GM12872 (cell line): ENCODE data around the gene ZNF740.
A peak's percentile ranks its signal among the peaks of the same experiment; 100 is the strongest.

Experiments used
- TF ChIP-seq, protein P1 (sequence below): IDR thresholded peaks from 3 replicates; pipeline ENCODE4 v1.5.1; 2011; ENCODE audit warnings: low read depth, mild to moderate bottlenecking, low read length, moderate library complexity; ENCODE audit not compliant: insufficient read depth

ZNF740 gene

DNA sequence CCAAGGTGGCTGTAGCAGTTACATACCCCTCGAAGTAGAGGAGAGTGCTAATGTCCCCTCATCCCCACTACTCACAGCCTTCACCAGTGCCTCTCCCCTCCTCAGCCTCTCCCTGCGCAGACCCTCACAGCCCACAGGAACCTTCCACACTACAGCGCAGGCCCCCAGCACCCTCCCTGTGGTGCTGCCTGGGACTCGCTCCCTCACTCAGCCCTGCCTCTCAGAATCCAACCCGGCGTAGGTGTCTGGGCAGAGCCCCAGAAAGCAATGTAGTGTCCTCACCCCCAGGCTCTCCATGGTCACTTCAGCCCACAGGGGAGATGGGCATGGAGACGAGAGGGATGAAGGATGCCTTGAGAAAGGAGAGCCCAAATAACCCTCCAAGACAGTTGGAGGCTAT, 10.9 kb upstream of the ZNF740 start:
- TF ChIP-seq, protein P1, sequence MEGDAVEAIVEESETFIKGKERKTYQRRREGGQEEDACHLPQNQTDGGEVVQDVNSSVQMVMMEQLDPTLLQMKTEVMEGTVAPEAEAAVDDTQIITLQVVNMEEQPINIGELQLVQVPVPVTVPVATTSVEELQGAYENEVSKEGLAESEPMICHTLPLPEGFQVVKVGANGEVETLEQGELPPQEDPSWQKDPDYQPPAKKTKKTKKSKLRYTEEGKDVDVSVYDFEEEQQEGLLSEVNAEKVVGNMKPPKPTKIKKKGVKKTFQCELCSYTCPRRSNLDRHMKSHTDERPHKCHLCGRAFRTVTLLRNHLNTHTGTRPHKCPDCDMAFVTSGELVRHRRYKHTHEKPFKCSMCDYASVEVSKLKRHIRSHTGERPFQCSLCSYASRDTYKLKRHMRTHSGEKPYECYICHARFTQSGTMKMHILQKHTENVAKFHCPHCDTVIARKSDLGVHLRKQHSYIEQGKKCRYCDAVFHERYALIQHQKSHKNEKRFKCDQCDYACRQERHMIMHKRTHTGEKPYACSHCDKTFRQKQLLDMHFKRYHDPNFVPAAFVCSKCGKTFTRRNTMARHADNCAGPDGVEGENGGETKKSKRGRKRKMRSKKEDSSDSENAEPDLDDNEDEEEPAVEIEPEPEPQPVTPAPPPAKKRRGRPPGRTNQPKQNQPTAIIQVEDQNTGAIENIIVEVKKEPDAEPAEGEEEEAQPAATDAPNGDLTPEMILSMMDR, result no peak

DNA sequence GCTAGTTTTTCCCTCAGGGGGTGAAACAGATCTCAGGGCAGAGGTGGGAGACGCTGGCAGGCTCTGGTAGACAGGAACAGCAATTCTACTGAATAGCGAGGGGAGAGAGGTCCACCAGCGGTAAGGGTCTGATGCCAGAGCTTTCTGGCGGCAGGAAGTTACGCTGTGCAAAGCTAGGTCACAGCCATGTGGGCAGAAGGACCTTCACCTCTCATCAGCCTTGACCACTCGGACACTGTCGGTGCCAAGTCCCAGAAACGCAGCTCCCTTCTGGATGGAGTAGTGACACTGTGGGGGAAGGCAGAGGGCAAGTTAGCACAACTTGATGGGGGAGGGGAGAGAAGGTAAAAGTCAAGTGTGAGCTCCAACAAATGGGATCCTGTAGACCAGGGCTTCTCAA, 10.3 kb upstream of the ZNF740 start:
- TF ChIP-seq, protein P1, result no peak

- TF ChIP-seq, protein P1, result no peak
These were observed 9.4 kb upstream of the ZNF740 start for GRCh38 chr12:53170876-53171724.

DNA sequence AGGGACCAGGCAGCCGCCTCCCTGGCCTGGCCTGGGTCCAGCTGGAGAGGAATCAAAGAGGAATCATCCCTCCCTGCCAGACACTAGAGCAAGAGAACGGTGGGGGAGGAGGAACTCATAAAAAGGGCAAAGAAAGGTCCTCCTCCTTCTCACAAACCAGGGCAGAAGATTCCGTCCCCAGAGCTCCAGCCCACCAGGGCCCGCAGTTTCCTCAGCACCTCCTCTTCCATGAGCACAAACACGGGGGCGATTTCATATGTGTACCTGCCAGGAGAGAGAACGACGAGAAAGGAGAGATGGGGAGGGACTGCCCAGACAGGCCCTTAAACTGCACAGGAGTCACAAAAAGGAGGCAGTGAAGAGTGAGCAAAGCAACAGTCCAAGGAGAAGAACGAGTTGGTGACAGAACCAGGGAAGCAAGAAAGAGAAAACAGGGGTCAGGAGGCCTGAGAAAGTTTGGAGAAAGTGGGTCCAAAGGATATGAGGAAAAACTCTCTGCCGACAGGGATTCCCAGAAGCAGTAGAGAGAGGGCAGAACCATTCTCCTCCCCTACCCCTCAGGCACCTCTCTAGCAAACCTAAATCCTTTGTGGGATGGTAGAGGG, 8.7 kb upstream of the ZNF740 start:
- TF ChIP-seq, protein P1, result no peak

GRCh38 chr12:53172352-53172751, 8.2 kb upstream of the ZNF740 start:
- TF ChIP-seq, protein P1, result no peak

DNA sequence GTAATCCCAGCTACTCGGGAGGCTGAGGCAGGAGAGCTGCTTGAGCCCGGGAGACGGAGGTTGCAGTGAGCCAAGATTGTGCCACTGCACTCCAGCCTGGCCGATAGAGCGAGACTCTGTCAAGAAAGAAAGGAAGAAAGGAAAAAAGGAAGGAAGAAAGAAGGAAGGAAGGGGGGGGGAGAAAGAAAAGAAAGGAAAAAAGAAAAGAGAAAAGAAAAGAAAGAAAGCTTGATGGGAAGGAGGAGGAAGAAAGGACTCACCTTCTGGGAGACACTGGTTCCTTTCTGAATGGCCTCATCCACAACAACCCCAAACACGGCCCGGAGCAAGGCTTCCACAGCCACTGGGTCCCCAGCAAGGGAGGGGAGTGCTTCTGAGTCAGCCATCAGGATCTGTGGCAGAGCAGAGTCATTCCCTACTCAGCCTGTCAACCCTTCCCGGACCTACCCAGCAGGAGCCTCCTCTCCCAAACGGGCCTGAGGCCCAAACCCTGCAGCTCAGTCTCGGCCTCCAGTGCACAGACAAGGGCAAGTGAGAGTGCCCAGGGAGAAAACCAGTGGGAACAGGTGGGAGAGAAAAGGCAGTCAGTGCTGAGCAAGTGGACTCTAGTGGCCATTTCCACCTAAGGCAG, 7.3 kb upstream of the ZNF740 start:
- TF ChIP-seq, protein P1, result no peak

- TF ChIP-seq, protein P1, result peak; percentile 40; the same call in 1 of the 3 replicates
These were observed 5.5 kb upstream of the ZNF740 start for GRCh38 chr12:53174881-53175491.
